NCI-H2227 treated with DMSO at 0.1 percent for 48 hours (cell line): ENCODE results near the gene TNXB.
"Not testable (repeated sequence)": the region's sequence is repeated elsewhere in the genome, so short reads cannot be mapped to it uniquely, and the experiment has no call there.

Experiments used
- DNase-seq: peaks from one replicate; lab custom pipeline; 2025; lab: John Stamatoyannopoulos, UW

TNXB gene

GRCh38 chr6:32110632-32111031 is 1.5 kb upstream of the TNXB start:
- no peak for DNase-seq

- DNase-seq, result no peak
These were observed 625 bp upstream of the TNXB start for GRCh38 chr6:32109765-32110160.

- DNase-seq, result no peak
These were observed 418 bp downstream of the TNXB start for GRCh38 chr6:32108727-32109113.

GRCh38 chr6:32108094-32108627 is 977 bp downstream of the TNXB start:
- no peak for DNase-seq

GRCh38 chr6:32107406-32107805 is 1.7 kb downstream of the TNXB start:
- DNase-seq, result no peak

GRCh38 chr6:32105433-32105832 is 3.7 kb downstream of the TNXB start:
- no peak for DNase-seq

- DNase-seq, result no peak
These were observed 6.9 kb downstream of the TNXB start for GRCh38 chr6:32102255-32102654.

- DNase-seq, result not testable (repeated sequence)
These were observed 8.9 kb downstream of the TNXB start for GRCh38 chr6:32100251-32100650.

GRCh38 chr6:32097364-32097763 is 11.8 kb downstream of the TNXB start:
- DNase-seq, result no peak

GRCh38 chr6:32096394-32097258 is 12.5 kb downstream of the TNXB start:
- no peak for DNase-seq

GRCh38 chr6:32096087-32096393 is 13.1 kb downstream of the TNXB start:
- no peak for DNase-seq

- no peak for DNase-seq
These were observed 13.6 kb downstream of the TNXB start for GRCh38 chr6:32095338-32096086.

GRCh38 chr6:32092760-32093497 is 16.2 kb downstream of the TNXB start:
- no peak for DNase-seq

GRCh38 chr6:32089082-32089828 is 19.9 kb downstream of the TNXB start:
- no peak for DNase-seq

- no peak for DNase-seq
These were observed 20.6 kb downstream of the TNXB start for GRCh38 chr6:32088487-32089049.

- DNase-seq, result no peak
These were observed 21.3 kb downstream of the TNXB start for GRCh38 chr6:32087574-32088486.

GRCh38 chr6:32086661-32087573 is 22.2 kb downstream of the TNXB start:
- DNase-seq, result no peak

GRCh38 chr6:32085759-32086459 is 23.2 kb downstream of the TNXB start:
- DNase-seq, result no peak

- no peak for DNase-seq
These were observed 24.4 kb downstream of the TNXB start for GRCh38 chr6:32084780-32085179.
